ENCODE measurements around the gene COTL1.

COTL1 gene

DNA sequence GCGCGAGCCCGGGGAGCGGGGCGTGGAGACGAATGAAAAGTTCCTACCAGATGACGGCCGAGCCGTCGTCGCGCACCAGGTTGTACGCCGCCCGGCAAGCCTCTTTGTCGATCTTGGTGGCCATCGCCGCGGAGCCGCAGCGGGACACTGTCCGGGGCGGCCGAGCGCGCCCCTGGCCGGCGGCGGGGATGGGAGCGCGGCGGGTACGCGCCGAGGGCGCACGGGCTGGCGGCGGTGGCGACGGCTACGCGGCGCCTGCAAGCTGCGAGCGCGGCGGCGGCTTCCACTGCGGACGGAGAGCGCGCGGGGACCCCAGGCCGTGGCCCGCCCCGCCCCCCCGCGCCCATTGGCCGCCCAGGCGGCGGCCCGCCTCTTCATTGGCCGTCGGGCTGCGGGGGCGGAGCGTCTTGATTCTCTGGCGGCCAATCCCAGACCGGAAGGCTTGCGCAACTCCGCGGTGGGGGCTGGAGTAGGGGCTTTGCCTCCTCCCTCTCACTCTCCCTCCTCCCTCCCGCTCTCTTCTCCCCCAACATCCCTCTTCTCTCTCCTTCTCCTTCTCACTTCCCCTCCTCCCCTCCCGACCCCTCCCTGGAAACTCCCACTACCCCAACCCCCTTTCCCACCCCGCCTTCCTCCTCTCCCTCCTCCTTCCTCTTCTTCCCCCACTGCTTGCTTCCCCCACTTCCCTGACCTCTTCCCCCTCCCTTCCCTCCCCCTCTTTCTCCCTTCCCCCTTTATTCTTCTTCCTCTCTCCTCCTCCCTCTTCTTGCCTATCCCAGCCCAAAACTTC lies at the start of gene COTL1:
Gene COTL1 (minus strand): TSS at position 288 of the 790 bp plus-strand sequence. CDS start 164 bp downstream, at position 124.
- peak; percentile 92 for DNase-seq (ENCODE audit: low read depth)

GRCh38 chr16:84665843-84666242 lies 48.0 kb upstream of the COTL1 start:
- no peak for DNase-seq (ENCODE audit: low read depth)

DNA sequence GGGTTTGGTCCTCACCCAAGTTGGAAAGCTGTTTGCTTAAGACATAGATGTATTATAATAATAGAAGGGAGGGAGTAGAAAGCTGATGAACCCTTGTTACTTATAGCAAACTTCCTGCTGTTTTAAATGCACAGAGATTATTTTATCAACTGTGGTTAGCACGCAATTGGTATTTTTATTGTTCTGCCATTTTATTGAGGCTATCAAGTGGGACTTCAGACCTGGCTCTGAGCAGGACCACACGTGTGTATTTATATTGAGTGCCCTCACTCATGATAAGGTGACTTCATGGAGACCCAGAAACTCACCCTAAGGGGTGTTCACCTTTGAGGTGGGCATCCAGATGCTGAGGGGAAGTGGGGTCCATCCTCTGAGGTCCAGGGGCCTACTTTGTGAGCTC lies 47.5 kb upstream of the COTL1 start:
- DNase-seq (ENCODE audit: low read depth) = no peak

- no peak for DNase-seq (ENCODE audit: low read depth)
Measured at GRCh38 chr16:84663433-84664101, 45.7 kb upstream of the COTL1 start.

DNA sequence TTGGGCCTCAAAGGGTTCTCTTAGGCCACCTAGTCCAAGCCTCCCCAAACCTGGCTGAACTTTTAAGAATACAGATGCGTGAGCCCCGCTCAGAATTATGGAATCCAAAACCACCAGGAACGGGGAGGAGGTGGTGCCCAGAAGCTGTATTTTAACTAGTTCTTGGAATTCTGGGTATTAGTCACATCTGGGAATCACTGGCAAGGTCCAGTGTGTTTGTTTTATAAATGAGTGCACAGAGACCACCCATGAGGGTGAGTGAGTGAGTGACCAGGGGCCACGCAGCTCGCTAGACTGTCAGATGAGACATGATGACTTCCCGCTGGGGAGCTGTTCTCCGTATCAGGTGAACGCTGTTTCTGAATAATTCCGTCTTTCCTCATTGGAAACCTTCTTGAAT lies 44.6 kb upstream of the COTL1 start:
- no peak for DNase-seq (ENCODE audit: low read depth)

DNA sequence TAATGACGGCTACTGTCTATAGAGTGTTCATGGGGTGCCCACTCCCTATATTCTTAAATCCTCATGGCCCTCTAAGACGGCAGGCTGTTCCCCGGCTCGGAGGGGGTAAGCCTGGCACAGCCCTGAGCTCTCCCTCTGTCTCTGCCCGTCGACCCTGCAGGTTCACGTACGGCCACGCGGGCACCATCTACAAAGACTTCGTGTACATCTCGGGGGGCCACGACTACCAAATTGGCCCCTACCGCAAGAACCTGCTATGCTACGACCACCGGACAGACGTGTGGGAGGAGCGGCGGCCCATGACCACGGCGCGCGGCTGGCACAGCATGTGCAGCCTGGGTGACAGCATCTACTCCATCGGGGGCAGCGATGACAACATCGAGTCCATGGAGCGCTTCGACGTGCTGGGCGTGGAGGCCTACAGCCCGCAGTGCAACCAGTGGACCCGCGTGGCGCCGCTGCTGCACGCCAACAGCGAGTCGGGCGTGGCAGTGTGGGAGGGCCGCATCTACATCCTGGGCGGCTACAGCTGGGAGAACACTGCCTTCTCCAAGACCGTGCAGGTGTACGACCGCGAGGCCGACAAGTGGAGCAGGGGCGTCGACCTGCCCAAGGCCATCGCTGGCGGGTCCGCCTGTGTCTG lies 43.7 kb upstream of the COTL1 start:
- no peak for DNase-seq (ENCODE audit: low read depth)

GRCh38 chr16:84660973-84661372 lies 43.1 kb upstream of the COTL1 start:
- DNase-seq (ENCODE audit: low read depth) = no peak

- DNase-seq (ENCODE audit: low read depth) = no peak
Measured at GRCh38 chr16:84659656-84660300, 41.9 kb upstream of the COTL1 start.

DNA sequence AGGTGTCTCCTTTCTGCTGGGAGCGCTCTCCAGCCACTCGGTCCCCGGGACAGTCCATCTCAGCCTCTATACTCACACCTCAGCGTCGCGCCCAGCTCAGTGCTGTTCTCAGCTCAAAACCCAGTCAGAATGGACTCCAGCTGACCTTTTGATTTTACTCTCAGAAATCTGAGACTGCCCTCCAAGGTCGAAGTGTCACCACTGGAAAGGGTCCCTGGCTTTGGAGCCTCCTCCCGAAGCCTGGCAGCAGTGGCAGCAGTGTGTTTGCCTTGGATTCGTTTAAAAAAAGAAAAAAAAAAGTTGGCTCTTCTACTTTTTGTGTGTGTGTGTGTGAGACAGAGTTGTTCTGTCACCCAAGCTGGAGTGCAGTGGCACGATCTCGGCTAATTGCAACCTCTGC lies 40.8 kb upstream of the COTL1 start:
- no peak for DNase-seq (ENCODE audit: low read depth)

- DNase-seq (ENCODE audit: low read depth) = no peak
Measured at GRCh38 chr16:84657229-84657837, 39.5 kb upstream of the COTL1 start.

DNA sequence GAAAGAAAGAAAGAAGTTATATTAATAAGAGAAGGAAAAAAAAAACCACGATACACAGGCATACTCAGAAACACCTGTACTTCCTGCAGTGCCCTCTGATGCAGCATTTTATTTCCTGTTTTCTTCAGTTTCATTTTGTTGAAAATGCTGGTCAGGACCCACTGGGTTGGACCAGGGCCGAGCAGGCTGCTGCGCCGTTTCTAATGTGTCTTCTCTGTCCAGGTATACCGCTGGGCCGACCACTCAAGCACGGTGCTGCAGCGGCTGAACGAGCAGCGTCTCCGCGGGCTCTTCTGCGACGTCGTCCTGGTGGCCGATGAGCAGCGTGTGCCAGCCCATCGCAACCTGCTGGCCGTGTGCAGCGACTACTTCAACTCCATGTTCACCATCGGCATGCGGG lies 38.8 kb upstream of the COTL1 start:
- no peak for DNase-seq (ENCODE audit: low read depth)

- DNase-seq (ENCODE audit: low read depth) = no peak
Measured at GRCh38 chr16:84654998-84655397, 37.1 kb upstream of the COTL1 start.

DNA sequence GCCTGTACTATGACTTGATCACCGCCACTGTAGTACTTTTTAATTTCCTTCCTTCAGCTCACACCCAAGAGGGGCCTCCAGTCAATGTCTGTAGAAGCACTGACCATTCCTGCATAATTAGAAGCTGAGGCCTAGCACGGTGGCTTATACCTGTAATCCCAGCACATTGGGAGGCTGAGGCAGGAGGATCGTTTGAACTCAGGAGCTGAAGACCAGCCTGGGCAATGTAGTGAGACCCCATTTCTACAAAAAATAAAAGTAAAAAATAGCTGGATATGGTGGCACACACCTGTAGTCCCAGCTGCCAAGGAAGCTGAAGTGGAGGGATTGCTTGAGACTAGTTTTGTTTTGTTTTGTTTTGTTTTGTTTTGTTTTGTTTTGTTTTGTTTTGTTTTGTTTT lies 36.4 kb upstream of the COTL1 start:
- no peak for DNase-seq (ENCODE audit: low read depth)

GRCh38 chr16:84652566-84652965 lies 34.7 kb upstream of the COTL1 start:
- DNase-seq (ENCODE audit: low read depth) = no peak

DNA sequence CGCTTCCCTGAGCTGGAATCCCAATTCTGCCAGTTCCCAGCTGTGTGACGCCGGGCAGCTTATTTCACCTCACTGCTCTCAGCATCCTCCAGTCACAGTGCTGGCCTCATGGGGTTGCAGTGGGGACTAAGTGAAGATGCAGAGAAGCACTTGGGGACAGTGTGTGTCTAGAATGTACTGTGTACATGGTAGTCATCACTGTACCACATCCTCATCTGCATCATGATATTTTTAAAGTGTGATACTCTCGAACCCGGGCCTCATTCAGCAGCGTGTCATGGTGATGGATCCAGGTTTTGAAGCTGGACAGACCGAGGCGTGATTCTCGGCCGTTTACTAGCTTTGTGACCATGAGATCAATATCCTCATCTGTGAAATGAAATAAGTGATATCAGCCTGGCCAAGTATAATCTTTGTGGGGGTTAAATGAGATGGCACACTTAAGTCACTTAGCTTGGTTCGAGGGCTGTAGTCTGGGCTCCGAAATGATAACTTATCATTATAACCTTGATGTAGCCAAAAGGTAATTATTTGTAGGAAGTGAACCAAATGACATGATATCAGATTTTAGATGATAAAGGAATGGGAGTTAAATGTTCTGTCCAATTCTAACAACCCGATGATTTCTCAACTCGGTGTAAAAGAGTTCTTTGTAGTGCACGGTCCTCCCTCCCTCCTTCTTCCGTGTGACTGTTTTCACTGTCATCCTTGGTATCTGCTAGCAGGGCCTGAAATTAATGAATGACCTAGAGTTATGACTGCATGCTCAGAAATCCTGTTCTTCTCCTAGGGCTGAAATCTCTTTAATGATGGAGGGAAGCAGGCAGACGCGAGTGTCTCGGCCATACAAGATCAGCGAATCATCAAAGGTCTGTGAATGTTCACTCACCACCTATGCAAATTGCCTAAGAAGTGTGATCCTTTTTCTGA lies 32.4 kb upstream of the COTL1 start:
- no peak for DNase-seq (ENCODE audit: low read depth)

GRCh38 chr16:84649511-84649861 lies 31.6 kb upstream of the COTL1 start:
- no peak for DNase-seq (ENCODE audit: low read depth)

DNA sequence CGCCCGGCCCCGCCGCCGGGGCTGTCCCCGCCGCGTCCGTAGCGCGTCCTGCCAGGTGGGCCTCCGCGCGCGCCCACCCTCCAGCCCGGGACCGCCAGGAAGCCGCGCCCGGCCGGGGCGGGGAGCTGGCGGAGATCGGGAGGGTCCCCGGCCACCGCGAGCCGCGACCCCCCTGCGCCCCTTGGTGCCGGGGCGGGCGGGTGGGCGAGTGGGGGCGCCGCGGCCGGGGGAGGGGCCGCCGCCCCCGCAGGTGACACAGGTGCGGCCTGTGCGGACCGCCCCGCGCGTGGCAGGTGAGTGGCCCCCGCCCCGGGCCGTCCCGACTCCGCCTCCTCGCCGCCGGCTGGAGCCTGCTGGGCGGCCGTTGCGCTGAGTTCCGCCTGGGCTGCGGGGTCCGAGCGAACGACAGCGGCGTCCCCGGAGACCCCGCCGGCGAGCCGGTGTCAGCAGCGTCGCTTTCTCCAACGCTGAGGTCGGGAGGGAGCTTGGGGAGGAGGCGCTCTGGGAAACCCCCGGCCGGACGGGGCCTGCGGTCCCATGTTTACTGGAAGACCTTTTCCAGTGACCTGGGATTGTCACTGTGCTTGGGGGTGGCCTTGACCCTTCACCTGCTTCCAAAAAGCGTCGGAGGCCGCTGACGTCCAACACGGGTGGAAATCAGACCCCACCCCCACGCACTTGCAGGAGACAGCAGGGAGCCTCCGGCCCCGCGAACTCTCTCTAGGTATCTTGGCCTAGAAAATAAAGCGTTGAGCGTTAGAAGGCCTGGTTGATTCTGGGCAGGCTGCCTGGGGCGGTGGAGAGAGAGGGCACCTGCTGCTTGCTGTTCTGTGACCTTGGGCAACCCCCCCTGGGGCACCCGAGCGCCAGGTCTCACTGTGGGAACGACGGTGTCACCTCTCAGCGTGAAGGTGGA lies 31.0 kb upstream of the COTL1 start:
- DNase-seq (ENCODE audit: low read depth) = peak; percentile 33

- peak; percentile 69 for DNase-seq (ENCODE audit: low read depth)
Measured at GRCh38 chr16:84647828-84648594, 30.1 kb upstream of the COTL1 start, which contains the start of gene KLHL36. TSS of gene KLHL36 (plus strand) at chr16:84648511. CDS start at chr16:84650868, 2,357 bp downstream.

DNA sequence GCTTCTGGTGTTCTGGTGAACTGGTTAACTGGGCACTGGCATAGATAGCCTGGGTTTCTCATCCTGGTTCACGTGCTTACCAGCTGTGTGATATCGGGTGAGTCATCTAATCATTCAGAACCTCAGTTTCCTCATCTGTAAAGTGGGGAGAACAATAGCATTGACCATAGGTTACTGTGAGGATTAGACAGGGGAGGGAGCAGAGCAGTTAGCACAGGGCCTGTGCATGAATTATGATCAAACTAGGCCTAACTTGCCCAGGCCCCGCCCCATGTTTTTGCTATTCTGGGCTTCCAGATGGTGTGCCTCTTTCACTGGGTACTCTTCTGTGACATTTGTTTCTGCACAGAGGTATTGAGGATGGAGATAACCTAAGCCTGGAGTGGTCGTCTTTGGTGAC lies 25.8 kb upstream of the COTL1 start:
- DNase-seq (ENCODE audit: low read depth) = no peak

Data from activated T-helper 9 cell treated with anti-CD3 and anti-CD28 coated beads, Interleukin-2, amount 50 U/mL, for 16 hours (primary cell).